GM04503 (cell line): Measurements from ENCODE around the gene FGD4.
"Not testable (repeated sequence)": the region's sequence is repeated elsewhere in the genome, so short reads cannot be mapped to it uniquely, and the experiment has no call there.

Source experiments
- DNase-seq: peaks from one replicate; pipeline ENCODE4 v3.0.0-alpha.2; 2012; ENCODE audit warnings: low read depth

FGD4 gene

DNA sequence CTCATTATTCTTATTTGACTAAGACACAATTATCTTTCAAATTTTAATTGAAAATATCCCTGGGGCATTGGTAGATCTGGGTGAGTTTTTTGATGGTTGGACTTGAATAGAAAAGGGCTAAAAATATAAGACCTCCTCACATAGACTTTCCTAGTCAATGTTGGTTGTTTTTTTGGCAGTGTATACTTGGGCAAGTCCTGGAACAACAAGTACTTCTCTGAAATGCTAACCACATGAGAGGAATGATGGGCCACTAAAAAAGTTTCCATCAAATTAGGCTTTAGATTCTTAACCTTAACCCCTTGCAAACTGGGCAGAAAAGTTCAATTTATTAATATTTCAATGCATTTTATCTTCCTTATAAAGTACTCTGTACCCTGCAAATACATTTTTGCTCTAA lies 97.6 kb downstream of the FGD4 start:
- no peak for DNase-seq

GRCh38 chr12:32497864-32498263 lies 98.5 kb downstream of the FGD4 start:
- DNase-seq: no peak

DNA sequence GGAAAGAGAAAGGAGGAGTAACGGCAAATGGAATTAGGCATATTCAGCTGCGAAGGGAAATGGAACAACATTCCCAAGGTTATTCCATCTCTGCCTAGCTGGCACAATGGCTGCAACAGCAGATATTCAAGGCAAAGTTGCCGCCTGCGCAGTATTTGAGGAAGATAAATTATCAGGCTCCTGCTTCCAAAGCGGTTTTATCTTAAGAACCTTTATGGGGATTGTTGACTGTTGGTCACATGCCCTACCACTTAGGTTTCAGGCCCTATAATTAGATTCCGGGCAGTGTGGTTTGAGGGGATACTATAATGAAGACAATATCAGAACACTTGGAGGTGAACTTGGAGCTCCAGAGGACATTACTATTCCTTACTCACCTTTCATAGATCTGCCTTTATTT lies 99.7 kb downstream of the FGD4 start:
- no peak for DNase-seq

- DNase-seq: peak; percentile 12
Measured at GRCh38 chr12:32501835-32502333, 102.5 kb downstream of the FGD4 start.

- peak; percentile 37 for DNase-seq
Measured at GRCh38 chr12:32502693-32503502, 103.5 kb downstream of the FGD4 start.

- DNase-seq: no peak
Measured at GRCh38 chr12:32503730-32504129, 104.4 kb downstream of the FGD4 start.

- DNase-seq: no peak
Measured at GRCh38 chr12:32504591-32504990, 105.2 kb downstream of the FGD4 start.

DNA sequence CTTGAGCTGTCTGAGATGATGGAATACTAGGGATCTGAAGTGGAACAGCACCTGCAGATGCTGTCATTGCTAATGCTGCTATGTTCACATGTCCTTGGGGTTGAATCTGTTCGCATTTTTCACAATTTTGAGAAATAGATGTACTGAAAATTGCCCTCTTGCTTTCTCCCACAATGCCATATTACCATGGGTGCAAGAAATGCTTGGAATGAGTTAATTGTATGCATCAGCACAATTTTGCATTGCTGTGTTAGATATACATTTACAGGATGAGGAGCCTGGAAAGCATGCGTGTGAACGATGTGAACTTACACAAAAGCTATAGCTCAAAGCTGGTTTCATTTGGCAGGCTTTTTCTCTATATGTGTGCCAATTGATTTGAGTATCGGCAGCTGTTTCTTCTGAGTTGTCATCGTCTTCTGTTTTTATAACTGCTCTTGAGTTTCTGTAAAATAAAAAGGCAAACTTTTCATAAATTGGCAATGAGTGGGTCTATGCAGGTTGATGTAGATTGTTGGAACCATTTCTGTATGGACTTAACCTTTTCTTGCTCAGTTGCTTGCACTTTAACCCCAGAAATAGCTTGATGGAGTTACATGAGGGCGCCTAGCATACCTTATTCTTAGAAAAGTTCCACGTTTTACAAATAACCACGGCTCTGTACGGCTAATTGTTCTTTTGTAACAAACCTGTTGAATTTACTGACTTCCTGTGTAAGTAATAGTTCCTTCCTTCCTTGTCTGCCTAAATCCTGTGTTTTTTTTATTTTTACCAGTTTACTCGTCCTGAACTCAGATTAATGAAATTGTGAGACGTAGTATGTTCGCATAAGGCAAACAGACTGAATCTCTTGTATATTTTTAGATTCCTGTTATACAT lies 105.9 kb downstream of the FGD4 start:
- DNase-seq: no peak

DNA sequence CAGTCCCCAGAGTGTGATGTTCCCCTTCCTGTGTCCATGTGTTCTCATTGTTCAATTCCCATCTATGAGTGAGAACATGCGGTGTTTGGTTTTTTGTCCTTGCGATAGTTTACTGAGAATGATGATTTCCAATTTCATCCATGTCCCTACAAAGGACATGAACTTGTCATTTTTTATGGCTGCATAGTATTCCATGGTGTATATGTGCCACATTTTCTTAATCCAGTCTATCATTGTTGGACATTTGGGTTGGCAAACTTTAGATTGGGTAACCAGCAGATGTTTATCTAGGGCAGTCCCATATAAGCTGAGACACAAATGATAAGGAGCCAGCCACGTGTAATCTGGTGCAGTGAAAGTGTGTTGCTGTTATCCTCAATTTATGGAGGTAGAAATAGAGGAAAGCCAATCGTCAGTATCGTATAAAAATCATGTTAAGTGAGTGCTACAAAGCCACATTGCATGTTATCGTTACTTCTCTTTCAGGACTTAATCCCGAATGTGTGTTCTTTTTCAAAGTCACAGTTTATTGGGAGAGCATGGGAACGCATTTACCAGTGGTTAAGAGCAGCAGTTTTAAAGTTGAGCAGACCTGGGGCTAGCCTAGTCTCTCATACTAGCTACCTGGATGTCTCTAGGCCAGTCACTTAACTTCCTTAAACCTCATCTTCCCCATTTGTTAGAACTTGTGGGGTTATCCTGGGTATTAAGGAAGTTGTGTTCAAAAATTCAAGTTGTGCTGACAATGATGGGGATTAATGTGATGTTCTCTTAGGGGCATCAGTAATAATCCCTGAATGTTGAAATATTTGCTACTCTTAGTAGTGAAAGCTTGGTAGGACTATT lies 108.0 kb downstream of the FGD4 start:
- not testable (repeated sequence) for DNase-seq

DNA sequence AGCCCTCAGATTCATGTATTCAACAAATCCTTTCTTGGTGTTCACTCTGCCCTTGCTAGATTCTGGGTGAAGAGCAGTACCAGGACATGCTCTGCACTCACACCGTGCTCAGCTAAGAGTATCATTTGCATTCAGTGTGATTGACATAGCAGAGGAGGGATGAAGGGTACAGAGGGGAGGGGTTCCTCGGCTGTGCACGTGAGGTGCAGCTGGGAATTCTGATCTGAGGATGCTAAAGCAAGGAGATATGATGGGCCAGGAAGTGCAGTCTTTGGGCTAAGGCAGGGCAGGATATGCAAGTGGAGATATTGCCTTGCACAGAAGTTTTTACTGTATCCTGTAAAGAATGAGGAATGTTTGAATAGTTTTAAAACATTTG lies 108.6 kb downstream of the FGD4 start:
- DNase-seq: no peak

DNA sequence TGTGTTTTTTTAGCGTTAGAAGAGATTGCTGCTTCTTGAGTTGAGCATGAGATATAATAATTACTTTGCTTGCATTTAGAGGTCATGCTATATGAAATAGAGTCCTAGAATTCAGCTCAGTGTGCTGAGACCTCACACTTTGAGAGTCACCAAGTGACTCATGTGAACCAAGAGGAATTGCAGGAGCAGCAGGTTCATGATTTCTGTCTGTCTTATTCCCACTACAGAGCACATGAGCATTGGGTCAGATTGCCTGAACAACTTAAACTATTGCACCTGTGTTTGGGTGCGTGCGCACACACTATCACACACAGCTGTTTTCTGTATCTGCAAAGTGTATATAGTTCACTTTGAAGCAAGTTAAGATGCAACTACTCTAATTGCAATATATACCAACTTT lies 109.3 kb downstream of the FGD4 start:
- no peak for DNase-seq

DNA sequence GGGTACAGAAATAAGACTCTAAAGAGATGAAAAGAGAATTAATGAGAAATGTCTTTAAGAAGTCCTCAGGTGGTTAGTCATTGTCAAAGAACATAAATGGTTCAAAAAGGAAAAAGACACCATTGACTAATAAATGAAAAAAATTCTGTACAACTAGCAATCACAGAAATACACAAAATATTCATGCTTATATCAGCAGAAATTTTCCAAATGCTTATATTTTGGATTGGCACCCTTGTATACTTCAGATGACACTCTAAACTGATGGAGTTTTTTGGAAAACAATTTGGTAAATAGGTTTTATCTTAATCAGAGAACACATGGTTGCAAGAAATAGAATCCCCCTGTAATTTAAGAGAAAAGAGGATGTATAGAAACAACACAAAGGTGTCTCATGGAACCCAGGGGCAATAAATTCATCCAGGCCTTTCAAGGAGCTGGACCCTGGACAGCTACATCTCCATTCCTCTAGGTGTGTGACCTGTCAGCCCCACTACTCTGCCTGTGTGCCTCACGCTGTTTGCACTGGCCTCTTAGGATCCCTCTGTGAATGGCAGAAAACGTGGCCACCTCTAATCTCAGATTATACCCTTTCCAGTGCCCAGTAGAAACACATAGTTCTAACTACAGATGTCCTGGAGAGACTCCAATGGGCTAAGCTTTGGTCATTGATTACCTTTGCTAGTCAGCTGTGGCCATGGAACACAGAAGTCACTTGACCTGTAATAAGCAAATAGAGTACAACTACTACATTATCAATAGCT lies 110.2 kb downstream of the FGD4 start:
- DNase-seq: no peak

GRCh38 chr12:32511976-32512375 lies 112.6 kb downstream of the FGD4 start:
- not testable (repeated sequence) for DNase-seq

GRCh38 chr12:32512379-32512778 lies 113.0 kb downstream of the FGD4 start:
- DNase-seq: no peak

DNA sequence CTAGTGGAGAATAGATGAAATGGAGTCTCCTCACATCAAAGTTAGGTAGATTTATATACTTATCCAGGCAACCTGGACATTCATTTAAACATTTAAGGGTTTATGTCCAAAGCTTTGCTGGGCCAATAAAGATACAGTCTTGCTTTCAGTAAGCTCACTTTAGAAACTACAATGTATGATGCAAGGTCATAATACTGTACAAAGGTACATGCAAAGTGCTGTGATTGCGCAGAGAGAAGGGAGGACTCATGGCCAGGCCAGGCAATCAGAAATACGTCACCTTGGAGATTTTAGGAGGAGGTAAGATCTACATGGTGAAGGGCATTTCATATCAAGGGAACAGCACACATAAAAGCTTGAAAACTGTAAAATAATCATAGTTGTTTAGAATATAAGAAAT lies 113.6 kb downstream of the FGD4 start:
- DNase-seq: no peak

GRCh38 chr12:32515137-32515873 lies 115.9 kb downstream of the FGD4 start:
- DNase-seq: no peak

DNA sequence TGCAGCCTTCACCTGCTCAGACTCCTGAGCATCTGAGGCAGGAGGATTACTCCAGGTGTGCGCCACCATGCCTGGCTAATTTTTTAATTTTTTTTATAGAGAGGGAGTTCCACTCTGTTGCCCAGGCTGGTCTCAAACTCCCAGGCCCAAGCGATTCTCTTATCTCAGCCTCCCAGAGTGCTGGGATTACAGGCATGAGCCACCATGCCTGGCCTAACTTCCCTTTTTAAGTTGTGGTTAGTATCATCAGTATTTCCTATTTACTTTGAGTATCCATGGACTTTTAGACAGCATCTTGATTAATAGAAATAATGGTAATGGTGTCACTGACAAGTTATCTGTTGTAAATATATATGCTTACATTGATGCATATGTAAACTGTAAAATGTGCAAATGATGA lies 116.9 kb downstream of the FGD4 start:
- no peak for DNase-seq

- no peak for DNase-seq
Measured at GRCh38 chr12:32517966-32518365, 118.6 kb downstream of the FGD4 start.

- no peak for DNase-seq
Measured at GRCh38 chr12:32519047-32519446, 119.7 kb downstream of the FGD4 start.

DNA sequence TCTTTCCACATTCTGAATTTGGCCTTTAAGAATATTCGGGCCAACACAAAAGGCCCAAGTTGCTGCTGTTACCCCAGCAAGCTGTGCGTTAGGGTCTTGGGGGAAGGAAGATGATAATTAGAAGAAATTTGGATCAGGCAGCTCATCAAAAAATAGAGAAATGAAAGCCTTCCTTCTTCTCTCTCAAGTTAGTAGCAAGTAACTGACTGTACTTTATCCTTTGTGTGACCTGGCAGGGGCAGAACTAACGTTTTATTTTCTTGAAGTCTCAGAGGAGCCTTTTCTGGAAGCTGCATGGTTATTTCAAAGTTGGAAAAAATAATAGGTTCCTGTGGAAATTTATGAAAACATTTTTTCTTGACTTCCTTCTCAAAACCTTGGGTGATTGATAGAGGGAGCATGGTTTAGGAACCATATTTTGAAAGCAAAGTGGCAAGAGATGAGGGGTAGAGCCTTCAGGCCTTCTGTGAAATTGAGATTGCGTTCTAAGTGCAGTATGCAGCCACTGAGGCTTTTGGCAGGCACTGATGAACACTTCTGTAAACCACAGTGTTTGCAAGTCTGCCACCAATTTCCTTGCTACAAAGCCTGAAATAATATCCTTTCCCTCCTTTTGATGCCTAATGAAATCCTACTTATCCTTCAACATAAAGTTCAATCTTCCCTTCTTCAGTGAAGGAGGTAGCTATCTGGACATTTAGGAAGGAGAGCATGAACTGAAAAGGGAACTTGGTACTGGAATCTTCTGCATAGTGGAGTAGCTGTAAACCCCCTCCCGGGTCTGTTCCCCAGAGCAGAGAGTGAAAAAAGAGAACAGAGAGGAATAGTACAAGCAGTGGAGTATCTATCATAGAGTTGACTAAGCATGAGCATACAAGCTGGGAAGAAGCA lies 123.2 kb downstream of the FGD4 start:
- no peak for DNase-seq
